ENCODE data around the gene CIDEB. TPM values are rescaled to one million over a fixed set of nuclear protein-coding genes. Genes with fewer than 3 reads are reported as not detected.

The CIDEB gene
- total RNA-seq, 2 donors from 2014 or later, result 0.97 to 3.1 TPM

GRCh38 chr14:24296341-24297157, 11.2 kb downstream of the CIDEB start:
- H3K27ac Mint-ChIP-seq, result peak overlapping the region; percentile 50
- H3K27me3 Mint-ChIP-seq (ENCODE audit: insufficient read depth), result no peaks in the 10 kb centered on the region
- H3K4me1 Mint-ChIP-seq, result peaks cover 16% of the 10 kb centered on the region
- WGBS, 2 experiments (ENCODE audit: insufficient coverage in 1 of 2, insufficient read length in 1 of 2), result 69 to 74% methylated on average over 11 to 12 of the region's 12 CpGs
- H3K4me3 ChIP-seq (ENCODE audit: low read length), result no peak overlapping the region
- H3K4me3 Mint-ChIP-seq, result no peak overlapping the region
- H3K9ac ChIP-seq (ENCODE audit: extremely low read depth, low read length, poor library complexity, severe bottlenecking), result no peak overlapping the region
- no peaks in the 10 kb centered on the region for H3K9me3 ChIP-seq (ENCODE audit: control insufficient read depth, low read length)
- peaks cover 26% of the 10 kb centered on the region for H3K36me3 ChIP-seq (ENCODE audit: control insufficient read depth, insufficient read depth, low read length)
- no peaks in the 10 kb centered on the region for H3K4me1 ChIP-seq (ENCODE audit: control insufficient read depth, insufficient read depth, low read length)
- no peaks in the 10 kb centered on the region for H3K27me3 ChIP-seq (ENCODE audit: control insufficient read depth, insufficient read depth, low read length, poor library complexity, severe bottlenecking)
- TF ChIP-seq, protein P1, sequence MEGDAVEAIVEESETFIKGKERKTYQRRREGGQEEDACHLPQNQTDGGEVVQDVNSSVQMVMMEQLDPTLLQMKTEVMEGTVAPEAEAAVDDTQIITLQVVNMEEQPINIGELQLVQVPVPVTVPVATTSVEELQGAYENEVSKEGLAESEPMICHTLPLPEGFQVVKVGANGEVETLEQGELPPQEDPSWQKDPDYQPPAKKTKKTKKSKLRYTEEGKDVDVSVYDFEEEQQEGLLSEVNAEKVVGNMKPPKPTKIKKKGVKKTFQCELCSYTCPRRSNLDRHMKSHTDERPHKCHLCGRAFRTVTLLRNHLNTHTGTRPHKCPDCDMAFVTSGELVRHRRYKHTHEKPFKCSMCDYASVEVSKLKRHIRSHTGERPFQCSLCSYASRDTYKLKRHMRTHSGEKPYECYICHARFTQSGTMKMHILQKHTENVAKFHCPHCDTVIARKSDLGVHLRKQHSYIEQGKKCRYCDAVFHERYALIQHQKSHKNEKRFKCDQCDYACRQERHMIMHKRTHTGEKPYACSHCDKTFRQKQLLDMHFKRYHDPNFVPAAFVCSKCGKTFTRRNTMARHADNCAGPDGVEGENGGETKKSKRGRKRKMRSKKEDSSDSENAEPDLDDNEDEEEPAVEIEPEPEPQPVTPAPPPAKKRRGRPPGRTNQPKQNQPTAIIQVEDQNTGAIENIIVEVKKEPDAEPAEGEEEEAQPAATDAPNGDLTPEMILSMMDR (conservative IDR thresholded peaks at IDR 0.05), result peak; percentile 86
- H3K27ac ChIP-seq (ENCODE audit: low read depth, low read length), result no peak overlapping the region
- no peaks in the 10 kb centered on the region for H3K9me3 Mint-ChIP-seq
- peaks cover 25% of the 10 kb centered on the region for H3K36me3 Mint-ChIP-seq (ENCODE audit: low read depth)
- DNase-seq, result peak; percentile 84

DNA sequence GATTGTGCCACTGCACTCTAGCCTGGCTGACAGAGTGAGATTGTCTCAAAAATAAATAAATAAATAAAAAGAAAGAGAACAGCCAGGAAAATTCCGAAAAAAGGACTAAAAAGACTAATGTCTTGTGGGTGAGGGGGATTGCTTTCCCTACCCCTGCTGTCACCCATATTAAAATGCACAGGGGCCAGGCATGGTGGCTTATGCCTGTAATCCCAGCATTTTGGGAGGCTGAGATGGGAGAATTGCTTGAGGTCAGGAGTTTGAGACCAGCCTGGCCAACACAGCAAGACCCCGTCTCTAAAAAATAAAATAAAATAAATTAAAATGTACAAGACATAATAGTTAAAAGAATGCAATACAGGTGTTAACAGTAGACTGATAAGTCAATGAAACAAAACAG, 14.3 kb downstream of the CIDEB start:
- H3K4me3 ChIP-seq (ENCODE audit: low read length), result no peak overlapping the region
- no peak for DNase-seq
- Mint-ChIP-seq H3K27me3 (ENCODE audit: insufficient read depth) (no peaks in the 10 kb centered on the region), H3K4me3 (no peak overlapping the region), H3K36me3 (ENCODE audit: low read depth) (peaks cover 28% of the 10 kb centered on the region), H3K9me3 (no peaks in the 10 kb centered on the region), H3K4me1 (peaks cover 5% of the 10 kb centered on the region), H3K27ac (no peak overlapping the region)
- no peaks in the 10 kb centered on the region for H3K9me3 ChIP-seq (ENCODE audit: control insufficient read depth, low read length)
- 94% methylated on average over 1 of the region's 2 CpGs; no CpG with 5 or more reads in 1 of the 2 experiments for WGBS, 2 experiments (ENCODE audit: insufficient coverage in 1 of 2, insufficient read length in 1 of 2)
- H3K4me1 ChIP-seq (ENCODE audit: control insufficient read depth, insufficient read depth, low read length), result no peaks in the 10 kb centered on the region
- H3K36me3 ChIP-seq (ENCODE audit: control insufficient read depth, insufficient read depth, low read length), result peaks cover 33% of the 10 kb centered on the region
- no peaks in the 10 kb centered on the region for H3K27me3 ChIP-seq (ENCODE audit: control insufficient read depth, insufficient read depth, low read length, poor library complexity, severe bottlenecking)
- no peak overlapping the region for H3K9ac ChIP-seq (ENCODE audit: extremely low read depth, low read length, poor library complexity, severe bottlenecking)
- H3K27ac ChIP-seq (ENCODE audit: low read depth, low read length), result no peak overlapping the region
- TF ChIP-seq, protein P1 (conservative IDR thresholded peaks at IDR 0.05), result no peak

DNA sequence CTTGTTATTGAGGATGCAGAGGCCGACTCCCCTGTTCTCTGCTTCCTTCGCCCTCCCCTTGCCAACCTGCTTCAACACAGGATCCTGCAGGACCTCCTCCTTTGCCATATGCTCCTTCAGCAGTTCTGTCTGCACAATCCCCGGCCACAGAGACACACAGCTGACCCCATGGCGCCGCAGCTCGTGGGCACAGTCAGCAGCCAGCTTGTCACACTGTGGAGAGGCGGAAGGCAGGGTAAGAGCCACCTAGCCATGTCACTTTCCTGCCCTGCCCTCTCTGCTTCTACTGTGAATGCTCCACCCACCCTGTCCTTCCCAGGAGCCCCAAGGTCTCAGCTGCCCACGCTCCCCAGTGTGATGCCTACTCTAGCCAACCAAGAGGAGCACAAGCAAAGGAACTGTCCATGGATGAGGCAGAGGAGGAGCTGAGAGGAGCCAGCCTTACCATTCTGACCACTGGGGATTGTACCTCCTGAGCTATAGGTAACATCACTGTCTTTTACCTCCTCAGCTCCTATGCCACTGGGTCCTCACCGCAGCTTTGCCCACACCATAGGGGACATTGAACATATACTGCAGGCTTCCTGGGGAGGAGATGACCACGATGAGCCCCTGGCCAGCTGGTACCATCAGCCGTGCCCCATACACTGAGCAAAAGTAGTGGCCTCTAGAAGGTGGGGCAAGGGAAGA, 15.5 kb downstream of the CIDEB start:
- H3K4me3 Mint-ChIP-seq, result no peak overlapping the region
- Histone ChIP-seq H3K9me3 (ENCODE audit: control insufficient read depth, low read length) (no peaks in the 10 kb centered on the region), H3K27ac (ENCODE audit: low read depth, low read length) (no peak overlapping the region), H3K36me3 (ENCODE audit: control insufficient read depth, insufficient read depth, low read length) (peaks cover 33% of the 10 kb centered on the region), H3K4me3 (ENCODE audit: low read length) (no peak overlapping the region), H3K4me1 (ENCODE audit: control insufficient read depth, insufficient read depth, low read length) (no peaks in the 10 kb centered on the region), H3K9ac (ENCODE audit: extremely low read depth, low read length, poor library complexity, severe bottlenecking) (no peak overlapping the region), H3K27me3 (ENCODE audit: control insufficient read depth, insufficient read depth, low read length, poor library complexity, severe bottlenecking) (no peaks in the 10 kb centered on the region)
- no peaks in the 10 kb centered on the region for H3K27me3 Mint-ChIP-seq (ENCODE audit: insufficient read depth)
- H3K27ac Mint-ChIP-seq, result no peak overlapping the region
- TF ChIP-seq, protein P1 (conservative IDR thresholded peaks at IDR 0.05), result no peak
- H3K36me3 Mint-ChIP-seq (ENCODE audit: low read depth), result peaks cover 28% of the 10 kb centered on the region
- H3K9me3 Mint-ChIP-seq, result no peaks in the 10 kb centered on the region
- 95 to 96% methylated on average over 9 to 11 of the region's 11 CpGs for WGBS, 2 experiments (ENCODE audit: insufficient coverage in 1 of 2, insufficient read length in 1 of 2)
- H3K4me1 Mint-ChIP-seq, result no peaks in the 10 kb centered on the region
- no peak for DNase-seq

Data from endodermal cell (in vitro differentiated cells).